ENCODE data around the gene DEK.
"Not testable (repeated sequence)": the region's sequence is repeated elsewhere in the genome, so short reads cannot be mapped to it uniquely, and the experiment has no call there.

Gene DEK

GRCh38 chr6:18214003-18214402 is 50.3 kb downstream of the DEK start:
- no peaks in the 10 kb centered on the region for H3K36me3 ChIP-seq (replicated peaks)
- no peak overlapping the region for H3K27ac ChIP-seq
- DNase-seq, result no peak
- no peak overlapping the region for H3K4me3 ChIP-seq (ENCODE audit: low read depth, low read length)
- TF ChIP-seq CTCF (IDR thresholded peaks at IDR 0.05; ENCODE audit: low read depth, low read length, missing control alignments), result no peak
- H3K27me3 ChIP-seq (replicated peaks), result no peaks in the 10 kb centered on the region
- in situ Hi-C loops (cut with HindIII; ENCODE audit: low pct_ligation_motif_present, low sequenced_read_pairs), result no loop called here

GRCh38 chr6:18213439-18213838 is 50.9 kb downstream of the DEK start:
- no peak for DNase-seq
- Histone ChIP-seq H3K27ac (no peak overlapping the region), H3K27me3 (replicated peaks) (no peaks in the 10 kb centered on the region), H3K4me3 (ENCODE audit: low read depth, low read length) (no peak overlapping the region), H3K36me3 (replicated peaks) (no peaks in the 10 kb centered on the region)
- in situ Hi-C loops (cut with HindIII; ENCODE audit: low pct_ligation_motif_present, low sequenced_read_pairs), result no loop called here
- no peak for TF ChIP-seq CTCF (IDR thresholded peaks at IDR 0.05; ENCODE audit: low read depth, low read length, missing control alignments)

GRCh38 chr6:18212231-18212630 is 52.1 kb downstream of the DEK start:
- in situ Hi-C loops (cut with HindIII; ENCODE audit: low pct_ligation_motif_present, low sequenced_read_pairs), result no loop called here
- Histone ChIP-seq H3K4me3 (ENCODE audit: low read depth, low read length) (no peak overlapping the region), H3K27ac (no peak overlapping the region), H3K27me3 (replicated peaks) (no peaks in the 10 kb centered on the region), H3K36me3 (replicated peaks) (no peaks in the 10 kb centered on the region)
- no peak for DNase-seq
- no peak for TF ChIP-seq CTCF (IDR thresholded peaks at IDR 0.05; ENCODE audit: low read depth, low read length, missing control alignments)

- DNase-seq, result no peak
- H3K27me3 ChIP-seq (replicated peaks), result no peaks in the 10 kb centered on the region
- no peak overlapping the region for H3K27ac ChIP-seq
- in situ Hi-C loops (cut with HindIII; ENCODE audit: low pct_ligation_motif_present, low sequenced_read_pairs), result no loop called here
- no peak for TF ChIP-seq CTCF (IDR thresholded peaks at IDR 0.05; ENCODE audit: low read depth, low read length, missing control alignments)
- no peaks in the 10 kb centered on the region for H3K36me3 ChIP-seq (replicated peaks)
- H3K4me3 ChIP-seq (ENCODE audit: low read depth, low read length), result no peak overlapping the region
Observed at GRCh38 chr6:18211338-18211737, 53.0 kb downstream of the DEK start.

GRCh38 chr6:18210707-18211106 is 53.6 kb downstream of the DEK start:
- DNase-seq, result no peak
- no peaks in the 10 kb centered on the region for H3K27me3 ChIP-seq (replicated peaks)
- TF ChIP-seq CTCF (IDR thresholded peaks at IDR 0.05; ENCODE audit: low read depth, low read length, missing control alignments), result no peak
- H3K27ac ChIP-seq, result no peak overlapping the region
- no peaks in the 10 kb centered on the region for H3K36me3 ChIP-seq (replicated peaks)
- in situ Hi-C loops (cut with HindIII; ENCODE audit: low pct_ligation_motif_present, low sequenced_read_pairs), result no loop called here
- H3K4me3 ChIP-seq (ENCODE audit: low read depth, low read length), result no peak overlapping the region

GRCh38 chr6:18209539-18210197 is 54.7 kb downstream of the DEK start:
- H3K27ac ChIP-seq, result no peak overlapping the region
- DNase-seq, result no peak
- H3K4me3 ChIP-seq (ENCODE audit: low read depth, low read length), result no peak overlapping the region
- in situ Hi-C loops (cut with HindIII; ENCODE audit: low pct_ligation_motif_present, low sequenced_read_pairs), result no loop called here
- no peaks in the 10 kb centered on the region for H3K27me3 ChIP-seq (replicated peaks)
- TF ChIP-seq CTCF (IDR thresholded peaks at IDR 0.05; ENCODE audit: low read depth, low read length, missing control alignments), result no peak
- no peaks in the 10 kb centered on the region for H3K36me3 ChIP-seq (replicated peaks)

GRCh38 chr6:18208778-18209177 is 55.6 kb downstream of the DEK start:
- in situ Hi-C loops (cut with HindIII; ENCODE audit: low pct_ligation_motif_present, low sequenced_read_pairs); H3K27me3 ChIP-seq (replicated peaks); H3K4me3 ChIP-seq (ENCODE audit: low read depth, low read length); H3K36me3 ChIP-seq (replicated peaks); DNase-seq; H3K27ac ChIP-seq: not testable (repeated sequence)

All from brain microvascular endothelial cell (primary cell).